Stomach (tissue), 9 donors: ENCODE results near the gene MSRB2. TPM values are rescaled to one million over a fixed set of nuclear protein-coding genes. Genes with fewer than 3 reads are reported as not detected.
"Not testable (repeated sequence)": the region's sequence is repeated elsewhere in the genome, so short reads cannot be mapped to it uniquely, and the experiment has no call there.

Experiments
- DNase-seq, 2 donors: peaks; one replicate each; pipeline versions ENCODE4 v3.0.0 to v3.0.0-alpha.2; 2013 to 2019
- H3K27ac ChIP-seq, 5 donors: fragments of 200-600 bp in 4 of 5; sonication (generic) in 4 of 5; one replicate each; pipeline ENCODE4 v1.5.1; 2013 to 2019; ENCODE audit warnings: mild to moderate bottlenecking in 1 of 5, moderate library complexity in 1 of 5
- H3K27me3 ChIP-seq, 3 donors: fragments of 200-600 bp; sonication (generic); one replicate each; pipeline ENCODE4 v1.5.1; 2017 to 2019; ENCODE audit warnings: mixed run types in 1 of 3
- H3K36me3 ChIP-seq, 4 donors: fragments of 200-600 bp; sonication (generic); 1 replicate in 3 of 4; 2 replicates in 1 of 4; pipeline ENCODE4 v1.5.1; 2016 to 2019
- H3K4me1 ChIP-seq, 4 donors: fragments of 200-600 bp; sonication (generic); one replicate each; pipeline ENCODE4 v1.5.1; 2016 to 2019
- H3K4me3 ChIP-seq, 4 donors: fragments of 200-600 bp; sonication (generic) in 3 of 4; one replicate each; pipeline ENCODE4 v1.5.1; 2016 to 2019; ENCODE audit warnings: mild to moderate bottlenecking in 1 of 4
- H3K9me3 ChIP-seq, 4 donors: fragments of 200-600 bp; sonication (generic); one replicate each; pipeline ENCODE4 v1.5.1; 2016 to 2019
- EP300 ChIP-seq: sonication (generic); formaldehyde crosslinking; IDR thresholded peaks from one replicate; pipeline ENCODE4 v1.6.1; 2017; ENCODE audit warnings: antibody characterized with exemption
- POLR2A ChIP-seq, 4 donors: fragments of 450-650 bp; IDR thresholded peaks; one replicate each; pipeline ENCODE4 v1.6.1; 2016; ENCODE audit warnings: antibody characterized with exemption in 4 of 4, control low read depth in 2 of 4, mild to moderate bottlenecking in 1 of 4, moderate library complexity in 1 of 4
- POLR2AphosphoS5 ChIP-seq, 3 donors: sonication (generic); formaldehyde crosslinking; IDR thresholded peaks; one replicate each; pipeline ENCODE4 v1.6.1; 2016; ENCODE audit warnings: antibody characterized with exemption in 3 of 3
- WGBS, 5 donors: extraction: QIAGEN DNeasy Blood & Tissue Kit in 3 of 5; methylation state at CpG; one replicate each; pipeline versions ENCODE4 v1.1.5 to v1.1.7; 2013 to 2018; 5-methylcytosine and 5-hydroxymethylcytosine counted together
- intact Hi-C: fragments of 100-400 bp; cut with DNase I; formaldehyde crosslinking; loops from one replicate; pipeline ENCODE4 v1.15.1; 2023; ENCODE audit warnings: low total_unique reads
- polyA plus RNA-seq, 3 donors: library from polyadenylated mRNA; stranded (reverse); fragments of 200-250 nt; gene quantifications; one replicate each; pipeline ENCODE4 v1.2.3, GENCODE V29; 2013
- total RNA-seq, 5 donors: library from RNA; depleted of rRNA; stranded (reverse); fragments of >200 nt; gene quantifications; one replicate each; pipeline versions ENCODE4 v1.1.0 to v1.2.3, GENCODE V29; 2014 to 2016
- TF ChIP-seq, protein P1 (sequence below), 7 experiments: fragments of 450-650 bp in 4 of 7; fragments of 200-600 bp in 3 of 7; sonication (generic) in 3 of 7; IDR thresholded peaks; one replicate each; pipeline ENCODE4 v1.5.1; 2016 to 2019; ENCODE audit warnings: antibody characterized with exemption in 7 of 7, control low read depth in 2 of 7, mild to moderate bottlenecking in 1 of 7
- donor health status: healthy with polysubstance abuse.
- donor health status: Bipolar disorder and iron deficiency.
- donor health status: healthy.

MSRB2 gene
- total and polyA plus RNA-seq, 8 donors = 2.3 to 35.6 (median 13.5) TPM

DNA sequence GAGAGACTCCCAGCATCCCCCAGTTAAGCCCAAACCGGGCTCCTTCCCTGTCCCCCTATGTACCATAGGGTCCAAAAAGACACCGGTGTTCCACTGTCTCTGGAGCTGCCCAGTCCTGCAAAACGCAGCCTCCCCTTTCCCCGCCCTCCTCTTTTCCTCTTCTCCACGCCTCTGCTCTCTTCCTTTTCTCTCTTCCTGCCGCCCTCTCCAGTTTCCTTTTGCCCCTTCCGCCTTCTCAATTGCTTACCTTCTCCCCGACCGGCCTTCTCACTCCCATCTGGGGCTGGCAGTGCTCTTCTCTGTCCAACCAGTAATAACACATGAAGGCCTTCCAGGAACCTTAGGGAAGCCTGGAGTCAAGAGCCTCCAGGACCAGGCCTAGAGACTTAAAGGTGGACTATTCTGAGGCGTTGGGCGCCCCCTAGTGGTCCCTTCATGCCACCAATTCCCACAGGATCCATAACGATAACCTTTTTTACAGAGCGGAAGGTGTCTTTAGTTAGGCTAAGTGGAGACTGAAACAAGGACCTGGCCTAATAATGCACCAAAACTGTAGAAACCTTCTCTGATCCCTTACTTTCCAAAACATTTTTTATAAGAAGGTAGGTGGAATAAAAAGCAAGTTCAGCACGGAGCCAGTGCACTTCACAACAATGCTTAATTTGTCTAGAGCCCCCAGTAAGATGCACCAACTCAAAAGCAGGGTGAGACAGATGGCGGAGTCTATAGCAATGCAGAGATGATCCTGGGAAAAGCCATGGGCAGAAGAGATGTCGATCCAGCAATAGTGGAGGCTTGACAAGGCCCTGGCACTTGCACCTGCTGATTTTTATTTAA is 27.2 kb upstream of the MSRB2 start:
- no peak overlapping the region for H3K4me3 ChIP-seq
- H3K4me1 ChIP-seq = peaks cover 13 to 38% (median 23%) of the 10 kb centered on the region in 4 donors
- 50 to 59% (median 52%) methylated on average over 16 of the region's 16 CpGs for WGBS, 5 donors
- no peak overlapping the region for H3K27ac ChIP-seq
- DNase-seq = peak; percentile 90 to 91
- intact Hi-C loops = no loop called here
- H3K9me3 ChIP-seq = no peaks in the 10 kb centered on the region
- TF ChIP-seq, protein P1, sequence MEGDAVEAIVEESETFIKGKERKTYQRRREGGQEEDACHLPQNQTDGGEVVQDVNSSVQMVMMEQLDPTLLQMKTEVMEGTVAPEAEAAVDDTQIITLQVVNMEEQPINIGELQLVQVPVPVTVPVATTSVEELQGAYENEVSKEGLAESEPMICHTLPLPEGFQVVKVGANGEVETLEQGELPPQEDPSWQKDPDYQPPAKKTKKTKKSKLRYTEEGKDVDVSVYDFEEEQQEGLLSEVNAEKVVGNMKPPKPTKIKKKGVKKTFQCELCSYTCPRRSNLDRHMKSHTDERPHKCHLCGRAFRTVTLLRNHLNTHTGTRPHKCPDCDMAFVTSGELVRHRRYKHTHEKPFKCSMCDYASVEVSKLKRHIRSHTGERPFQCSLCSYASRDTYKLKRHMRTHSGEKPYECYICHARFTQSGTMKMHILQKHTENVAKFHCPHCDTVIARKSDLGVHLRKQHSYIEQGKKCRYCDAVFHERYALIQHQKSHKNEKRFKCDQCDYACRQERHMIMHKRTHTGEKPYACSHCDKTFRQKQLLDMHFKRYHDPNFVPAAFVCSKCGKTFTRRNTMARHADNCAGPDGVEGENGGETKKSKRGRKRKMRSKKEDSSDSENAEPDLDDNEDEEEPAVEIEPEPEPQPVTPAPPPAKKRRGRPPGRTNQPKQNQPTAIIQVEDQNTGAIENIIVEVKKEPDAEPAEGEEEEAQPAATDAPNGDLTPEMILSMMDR (IDR thresholded peaks at IDR 0.05) = peak in 4 of 7 experiments; percentile 69 to 80 (median 73)
- no peak for TF ChIP-seq POLR2A (IDR thresholded peaks at IDR 0.05)
- peak in 1 of 3 donors; percentile 8 for TF ChIP-seq POLR2AphosphoS5 (IDR thresholded peaks at IDR 0.05)
- TF ChIP-seq EP300 = no peak
- no peaks in the 10 kb centered on the region for H3K36me3 ChIP-seq
- no peaks in the 10 kb centered on the region for H3K27me3 ChIP-seq

- H3K27me3 ChIP-seq = no peaks in the 10 kb centered on the region
- intact Hi-C loops = no loop called here
- H3K36me3 ChIP-seq = no peaks in the 10 kb centered on the region
- H3K27ac ChIP-seq = no peak overlapping the region
- no peaks in the 10 kb centered on the region for H3K9me3 ChIP-seq
- H3K4me1 ChIP-seq = peaks cover 13 to 27% (median 19%) of the 10 kb centered on the region in 4 donors
- DNase-seq = no peak
- H3K4me3 ChIP-seq = no peak overlapping the region
- 72 to 88% (median 78%) methylated on average over 10 of the region's 10 CpGs for WGBS, 5 donors
- TF ChIP-seq EP300 = no peak
- TF ChIP-seq POLR2A (IDR thresholded peaks at IDR 0.05) = no peak
- TF ChIP-seq, protein P1 (IDR thresholded peaks at IDR 0.05) = no peak
- TF ChIP-seq POLR2AphosphoS5 (IDR thresholded peaks at IDR 0.05) = no peak
These were observed 26.2 kb upstream of the MSRB2 start for GRCh38 chr10:23069019-23069815.

DNA sequence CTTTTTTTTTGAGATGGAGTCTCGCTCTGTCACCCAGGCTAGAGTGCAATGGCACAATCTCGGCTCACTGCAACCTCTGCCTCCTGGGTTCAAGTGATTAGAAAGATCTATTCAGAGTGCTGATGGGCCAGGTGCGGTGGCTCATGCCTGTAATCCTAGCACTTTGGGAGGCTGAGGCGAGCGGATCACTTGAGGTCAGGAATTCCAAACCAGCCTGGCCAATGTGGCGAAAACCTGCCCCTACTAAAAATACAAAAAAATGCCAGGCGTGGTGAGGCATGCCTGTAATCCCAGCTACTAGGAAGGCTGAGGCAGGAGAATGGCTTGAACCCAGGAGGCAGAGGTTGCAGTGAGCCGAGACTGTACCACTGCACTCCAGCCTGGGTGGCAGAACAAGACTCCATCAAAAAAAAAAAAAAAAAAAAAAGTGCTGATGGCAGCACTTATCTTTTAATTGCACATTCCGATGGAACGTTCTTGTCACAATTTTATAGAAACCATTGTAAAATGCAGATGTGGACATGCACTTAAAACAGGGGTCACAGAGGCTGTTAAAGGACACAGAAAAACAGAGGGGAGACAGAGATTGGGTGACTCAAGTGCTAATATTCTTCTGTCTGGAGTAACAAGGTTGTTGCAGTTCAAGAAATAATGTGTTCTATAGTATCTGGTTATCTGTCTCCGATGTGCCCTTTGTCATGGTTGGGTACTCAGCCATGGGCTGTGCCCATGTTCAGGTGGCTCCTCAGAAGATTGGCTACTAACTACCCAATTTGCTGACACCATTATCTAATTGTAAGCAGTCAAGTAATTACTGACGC is 25.1 kb upstream of the MSRB2 start:
- H3K27ac ChIP-seq, H3K36me3 ChIP-seq, DNase-seq, H3K4me3 ChIP-seq, H3K27me3 ChIP-seq, H3K9me3 ChIP-seq, intact Hi-C loops: not testable (repeated sequence)
- peaks cover 6 to 17% (median 9%) of the 10 kb centered on the region in 4 donors for H3K4me1 ChIP-seq
- 87 to 95% (median 91%) methylated on average over 12 of the region's 12 CpGs for WGBS, 5 donors

DNA sequence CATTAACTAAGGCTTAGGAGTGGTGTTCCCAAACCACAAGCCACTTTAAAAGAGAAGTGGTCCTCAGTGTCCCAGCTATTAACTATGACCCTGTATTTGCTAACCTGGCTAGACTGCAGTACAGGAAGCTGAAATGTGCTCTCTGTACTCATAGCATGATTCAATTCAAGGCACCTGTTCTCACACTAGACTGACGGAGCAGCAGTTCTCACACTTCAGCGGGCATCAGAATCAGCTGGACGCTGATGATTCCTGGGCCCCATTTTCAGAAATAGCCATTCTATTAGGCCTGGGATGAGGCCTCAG is 24.5 kb upstream of the MSRB2 start:
- intact Hi-C loops = no loop called here
- Histone ChIP-seq H3K27me3 (no peaks in the 10 kb centered on the region), H3K4me3 (no peak overlapping the region), H3K27ac (no peak overlapping the region), H3K4me1 (peaks cover under 1 to 11% (median 3%) of the 10 kb centered on the region in 4 donors), H3K36me3 (no peaks in the 10 kb centered on the region), H3K9me3 (no peaks in the 10 kb centered on the region)
- DNase-seq = no peak
- no peak for TF ChIP-seq POLR2A (IDR thresholded peaks at IDR 0.05)
- TF ChIP-seq EP300 = no peak
- TF ChIP-seq POLR2AphosphoS5 (IDR thresholded peaks at IDR 0.05) = no peak
- TF ChIP-seq, protein P1 (IDR thresholded peaks at IDR 0.05) = no peak
- 73 to 94% (median 92%) methylated on average over 3 of the region's 3 CpGs for WGBS, 5 donors

- 42 to 68% (median 58%) methylated on average over 3 of the region's 3 CpGs for WGBS, 5 donors
- H3K9me3 ChIP-seq, H3K27ac ChIP-seq, H3K4me1 ChIP-seq, H3K36me3 ChIP-seq, intact Hi-C loops, H3K4me3 ChIP-seq, H3K27me3 ChIP-seq: not testable (repeated sequence)
- DNase-seq = peak in 1 of 2 donors; percentile 29
These were observed 22.8 kb upstream of the MSRB2 start for GRCh38 chr10:23072593-23072992.
